ENCODE data around the gene GLI3. TPM values are rescaled to one million over a fixed set of nuclear protein-coding genes. Genes with fewer than 3 reads are reported as not detected.

The GLI3 gene
- total RNA-seq, 1 experiment from 2014 or later, result 23.1 TPM

- CTCF ChIA-PET, result interaction anchor here (0.9 to 1.3 kb wide), 2 partner anchors 9 to 20 kb away, joined by 3 to 5 read pairs; no protein-coding TSS in a partner anchor
- Mint-ChIP-seq H3K27ac (ENCODE audit: low read depth, unreplicated experiment) (no peak overlapping the region), H3K4me3 (ENCODE audit: unreplicated experiment) (no peak overlapping the region), H3K27me3 (ENCODE audit: insufficient read depth, unreplicated experiment) (no peaks in the 10 kb centered on the region), H3K4me1 (ENCODE audit: insufficient read depth, unreplicated experiment) (no peaks in the 10 kb centered on the region), H3K9me3 (ENCODE audit: unreplicated experiment) (no peaks in the 10 kb centered on the region), H3K36me3 (ENCODE audit: insufficient read depth, unreplicated experiment) (no peaks in the 10 kb centered on the region)
- no peak for DNase-seq (ENCODE audit: unreplicated experiment)
- no peak for TF ChIP-seq CTCF (IDR thresholded peaks at IDR 0.05; ENCODE audit: unreplicated experiment)
- POLR2A ChIA-PET, result no interaction called here
- intact Hi-C loops (cut with micrococcal nuclease), result no loop called here
- BruUV-seq (replicated peaks), result no TSS peak
These were observed 116.8 kb downstream of the GLI3 start for GRCh38 chr7:42120191-42120590.

- ChIA-PET POLR2A (no interaction called here), CTCF (interaction anchor here (1.1 kb wide), 1 partner anchor 723 kb away, joined by 3 read pairs; no protein-coding TSS in a partner anchor)
- intact Hi-C loops (cut with micrococcal nuclease), result no loop called here
- Mint-ChIP-seq H3K27me3 (ENCODE audit: insufficient read depth, unreplicated experiment) (no peaks in the 10 kb centered on the region), H3K27ac (ENCODE audit: low read depth, unreplicated experiment) (no peak overlapping the region), H3K4me3 (ENCODE audit: unreplicated experiment) (no peak overlapping the region), H3K4me1 (ENCODE audit: insufficient read depth, unreplicated experiment) (peaks cover 6% of the 10 kb centered on the region), H3K9me3 (ENCODE audit: unreplicated experiment) (no peaks in the 10 kb centered on the region), H3K36me3 (ENCODE audit: insufficient read depth, unreplicated experiment) (no peaks in the 10 kb centered on the region)
- no TSS peak for BruUV-seq (replicated peaks)
- no peak for DNase-seq (ENCODE audit: unreplicated experiment)
- TF ChIP-seq CTCF (IDR thresholded peaks at IDR 0.05; ENCODE audit: unreplicated experiment), result no peak
These were observed 119.8 kb downstream of the GLI3 start for GRCh38 chr7:42117201-42117600.

GRCh38 chr7:42115795-42116194, 121.2 kb downstream of the GLI3 start:
- no peak for TF ChIP-seq CTCF (IDR thresholded peaks at IDR 0.05; ENCODE audit: unreplicated experiment)
- Mint-ChIP-seq H3K4me1 (ENCODE audit: insufficient read depth, unreplicated experiment) (peaks cover 12% of the 10 kb centered on the region), H3K36me3 (ENCODE audit: insufficient read depth, unreplicated experiment) (peaks cover 6% of the 10 kb centered on the region), H3K9me3 (ENCODE audit: unreplicated experiment) (no peaks in the 10 kb centered on the region), H3K27me3 (ENCODE audit: insufficient read depth, unreplicated experiment) (no peaks in the 10 kb centered on the region), H3K27ac (ENCODE audit: low read depth, unreplicated experiment) (no peak overlapping the region), H3K4me3 (ENCODE audit: unreplicated experiment) (no peak overlapping the region)
- no peak for DNase-seq (ENCODE audit: unreplicated experiment)
- ChIA-PET CTCF (interaction anchor here (0.8 kb wide), 2 partner anchors 40 to 716 kb away, joined by 3 to 4 read pairs; no protein-coding TSS in a partner anchor), POLR2A (no interaction called here)
- intact Hi-C loops (cut with micrococcal nuclease), result no loop called here
- no TSS peak for BruUV-seq (replicated peaks)

GRCh38 chr7:42110333-42110732, 126.7 kb downstream of the GLI3 start:
- Mint-ChIP-seq H3K27me3 (ENCODE audit: insufficient read depth, unreplicated experiment) (no peaks in the 10 kb centered on the region), H3K27ac (ENCODE audit: low read depth, unreplicated experiment) (no peak overlapping the region), H3K4me3 (ENCODE audit: unreplicated experiment) (no peak overlapping the region), H3K36me3 (ENCODE audit: insufficient read depth, unreplicated experiment) (peaks cover 27% of the 10 kb centered on the region), H3K4me1 (ENCODE audit: insufficient read depth, unreplicated experiment) (peaks cover 48% of the 10 kb centered on the region), H3K9me3 (ENCODE audit: unreplicated experiment) (no peaks in the 10 kb centered on the region)
- intact Hi-C loops (cut with micrococcal nuclease), result no loop called here
- ChIA-PET CTCF (no interaction called here), POLR2A (no interaction called here)
- BruUV-seq (replicated peaks), result no TSS peak
- DNase-seq (ENCODE audit: unreplicated experiment), result no peak
- TF ChIP-seq CTCF (IDR thresholded peaks at IDR 0.05; ENCODE audit: unreplicated experiment), result no peak

Measured in MCF 10A (cell line).